NK-92 (cell line): ENCODE results near the gene MEP1B.

Experiments used
- DNase-seq: peaks from one replicate; lab custom pipeline; 2025; ENCODE audit not compliant: unreplicated experiment; lab: John Stamatoyannopoulos, UW

MEP1B gene

GRCh38 chr18:32262092-32262491 is 72.3 kb downstream of the MEP1B start:
- no peak for DNase-seq

- DNase-seq: no peak
Measured at GRCh38 chr18:32264401-32264800, 74.6 kb downstream of the MEP1B start.

- no peak for DNase-seq
Measured at GRCh38 chr18:32267463-32267862, 77.6 kb downstream of the MEP1B start.
